DMS153 (cell line): ENCODE measurements around the gene DHODH.
"Not testable (repeated sequence)": the region's sequence is repeated elsewhere in the genome, so short reads cannot be mapped to it uniquely, and the experiment has no call there.

ENCODE experiments used
- DNase-seq: peaks from one replicate; lab custom pipeline; 2025; lab: John Stamatoyannopoulos, UW

The DHODH gene

GRCh38 chr16:72008424-72009216 is at the start of gene DHODH:
DHODH (plus strand) TSS chr16:72008744; CDS start chr16:72008765, 21 bp downstream.
- peak; percentile 97 for DNase-seq

GRCh38 chr16:71961066-71962039 is 47.2 kb upstream of the DHODH start:
- peak; percentile 81 for DNase-seq

DNA sequence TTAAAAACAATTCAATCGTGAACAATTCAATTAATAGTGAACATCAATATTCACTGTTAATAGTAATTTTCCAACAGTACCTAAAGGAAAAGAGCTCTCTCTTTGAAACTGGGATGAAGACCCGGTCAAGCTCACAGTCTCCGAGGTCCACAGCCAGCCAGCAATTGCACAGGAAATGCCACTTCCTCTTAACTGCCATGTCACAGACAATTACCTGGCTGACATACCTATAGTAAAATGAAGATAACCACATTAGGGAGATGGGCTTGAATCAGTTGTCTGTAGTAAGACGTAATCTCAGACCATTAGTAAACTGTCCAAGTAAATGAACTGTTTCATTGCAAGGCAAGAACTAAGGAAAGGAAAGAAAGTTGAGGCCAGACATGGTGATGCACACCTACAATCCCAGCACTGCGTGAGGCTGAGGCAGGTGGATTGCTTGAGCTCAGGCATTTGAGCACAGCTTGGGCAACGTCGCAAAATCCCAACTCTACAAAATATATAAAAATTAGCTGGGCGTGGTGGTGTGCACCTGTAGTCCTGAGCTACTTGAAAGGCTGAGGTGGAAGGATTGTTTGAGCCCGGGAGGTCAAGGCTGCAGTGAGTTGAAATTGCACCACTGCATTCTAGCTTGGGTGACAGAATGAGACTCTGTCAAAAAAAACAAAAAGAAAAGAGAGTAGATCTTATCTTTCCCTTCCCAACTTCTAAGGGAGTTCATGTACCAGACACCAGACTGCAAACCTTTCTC is 45.2 kb upstream of the DHODH start:
- no peak for DNase-seq

DNA sequence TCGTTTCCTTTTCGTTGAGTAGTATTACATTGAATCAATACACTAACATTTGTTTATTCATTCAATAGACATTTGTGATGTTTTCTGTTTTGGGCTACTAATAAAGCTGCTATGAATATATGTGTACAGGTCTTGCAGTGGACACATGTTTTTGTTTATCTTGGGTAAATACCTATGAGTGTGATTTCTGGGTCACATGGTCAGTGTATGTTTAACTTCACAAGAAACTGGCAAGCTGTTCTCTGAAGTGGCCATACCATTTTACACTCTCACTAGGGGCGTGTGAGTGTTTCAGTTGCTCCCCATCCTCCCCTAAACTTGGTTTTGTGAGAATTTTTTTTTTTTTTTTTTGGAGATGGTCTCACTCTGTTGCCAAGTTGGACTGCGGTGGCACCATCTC is 43.3 kb upstream of the DHODH start:
- no peak for DNase-seq

DNA sequence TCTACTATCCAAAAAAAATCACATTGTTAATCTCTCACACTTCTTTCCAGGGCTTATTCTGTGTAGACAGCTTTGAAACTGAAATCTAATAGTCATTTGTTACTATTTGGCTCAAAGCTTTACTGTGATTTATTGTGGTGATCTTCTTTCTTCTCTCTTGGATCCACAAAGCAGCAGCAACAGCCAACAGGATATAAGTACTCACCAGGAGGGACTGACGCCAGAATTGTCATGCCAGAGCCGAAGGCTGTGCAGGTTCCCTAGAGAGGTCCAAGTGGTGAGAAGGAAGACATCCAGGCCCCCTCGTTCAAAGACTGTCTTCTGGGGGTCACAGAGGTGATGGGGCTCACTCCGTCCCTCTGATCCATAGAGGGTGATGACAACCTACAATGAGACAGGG is 41.6 kb upstream of the DHODH start:
- no peak for DNase-seq

DNA sequence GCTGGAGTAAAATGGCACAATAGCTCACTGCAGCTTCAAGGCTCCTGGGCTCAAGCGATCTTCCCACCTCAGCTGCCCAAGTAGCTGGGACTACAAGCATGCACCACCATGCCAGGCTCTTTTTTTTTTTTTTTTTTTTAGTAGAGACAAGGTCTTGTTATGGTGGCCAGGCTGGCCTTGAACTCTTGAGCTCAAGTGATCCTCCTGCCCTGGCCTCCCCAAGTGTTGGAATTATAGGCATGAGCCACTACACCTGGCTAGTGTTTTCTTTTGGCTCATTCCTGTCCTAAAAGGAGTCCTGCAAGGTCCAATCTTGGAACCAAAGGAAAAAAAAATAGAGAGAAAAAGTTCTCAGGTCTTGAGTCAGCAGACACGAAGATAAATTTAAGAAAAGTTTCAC is 39.2 kb upstream of the DHODH start:
- no peak for DNase-seq

- no peak for DNase-seq
These were observed 37.0 kb upstream of the DHODH start for GRCh38 chr16:71971571-71971970.

GRCh38 chr16:71972356-71972755 is 36.2 kb upstream of the DHODH start:
- no peak for DNase-seq

DNA sequence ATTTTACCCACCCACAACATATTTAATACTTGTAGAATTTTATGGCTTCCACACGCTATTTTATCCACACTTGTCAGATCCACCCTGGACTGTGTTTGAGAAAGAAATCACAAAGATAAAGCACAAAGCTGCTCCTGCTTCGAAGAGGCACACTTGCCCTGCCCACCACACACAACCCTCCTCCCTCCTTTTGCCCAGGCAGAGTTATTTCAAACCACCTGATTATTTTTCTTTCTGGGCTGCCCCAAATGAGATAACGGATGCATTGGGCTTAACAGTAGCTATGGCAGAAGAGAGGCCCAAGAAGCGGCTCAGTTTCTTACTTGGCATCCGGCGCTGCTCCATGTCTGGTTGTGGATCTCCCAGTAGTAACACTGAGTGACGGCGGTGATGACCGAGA is 35.5 kb upstream of the DHODH start:
- no peak for DNase-seq

- DNase-seq: no peak
These were observed 34.3 kb upstream of the DHODH start for GRCh38 chr16:71974068-71974818.

- DNase-seq: no peak
These were observed 23.1 kb upstream of the DHODH start for GRCh38 chr16:71985262-71985974.

DNA sequence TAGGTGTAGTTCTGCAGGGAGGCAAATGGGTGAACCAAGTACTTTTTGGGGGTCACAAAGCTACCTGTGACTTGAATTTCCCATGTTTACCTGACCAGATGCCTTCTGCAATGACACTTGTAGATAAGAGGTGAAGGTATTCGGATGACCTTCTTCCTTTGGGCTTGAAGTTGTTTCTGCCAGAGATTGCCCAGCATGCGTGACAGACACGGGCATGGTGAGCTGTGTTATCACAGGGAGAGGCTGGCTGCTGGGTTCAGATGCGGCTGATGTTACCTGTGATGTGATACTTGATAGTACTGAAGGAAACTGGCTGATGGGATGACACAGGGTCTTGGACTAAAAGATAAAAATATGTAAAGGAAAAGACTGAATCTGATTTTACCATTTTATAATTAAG is 22.4 kb upstream of the DHODH start:
- DNase-seq: no peak

DNA sequence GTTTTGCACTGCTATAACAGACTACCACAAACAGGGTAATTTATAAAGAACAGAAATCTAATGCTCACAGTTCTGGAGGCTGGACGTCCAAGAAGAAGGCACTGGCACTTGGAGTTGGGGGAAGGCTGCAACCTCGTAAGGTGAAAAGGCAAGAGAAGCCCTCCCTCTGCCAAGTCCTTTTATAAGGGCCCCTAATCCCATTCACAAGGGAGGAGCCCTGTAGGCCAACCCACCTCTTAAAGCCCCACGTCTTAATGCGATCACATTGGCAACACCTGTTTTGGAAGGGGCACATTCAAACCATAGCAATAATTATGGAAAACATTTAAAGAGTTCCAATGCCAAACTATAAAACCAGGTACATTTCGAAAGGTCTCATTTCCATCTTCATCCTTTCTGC is 13.5 kb upstream of the DHODH start:
- no peak for DNase-seq

GRCh38 chr16:71997578-71997977 is 11.0 kb upstream of the DHODH start:
- DNase-seq: not testable (repeated sequence)

GRCh38 chr16:72001180-72001874 is 7.2 kb upstream of the DHODH start:
- DNase-seq: no peak

DNA sequence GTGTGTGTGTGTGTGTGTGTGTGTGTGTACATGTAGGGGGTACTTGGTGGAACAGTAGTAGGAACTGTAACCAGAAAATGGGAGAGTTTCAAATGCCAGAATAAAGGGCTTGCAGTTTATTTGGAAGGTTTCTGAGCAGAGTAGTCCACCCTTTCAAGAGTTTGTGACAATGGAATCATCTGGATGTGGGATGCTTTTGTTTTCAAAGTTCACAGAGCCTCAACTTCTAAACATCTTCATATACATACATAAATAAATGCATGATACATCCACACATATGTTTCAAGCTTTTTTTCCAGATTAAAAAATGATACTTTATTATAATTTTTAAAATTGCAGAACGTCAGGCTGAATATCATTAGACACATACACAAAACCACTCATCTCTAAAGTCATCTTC is 5.9 kb upstream of the DHODH start:
- no peak for DNase-seq

GRCh38 chr16:72008065-72008423 is 500 bp upstream of the DHODH start:
- not testable (repeated sequence) for DNase-seq

GRCh38 chr16:72009779-72010178 is 1.2 kb downstream of the DHODH start:
- DNase-seq: no peak

- no peak for DNase-seq
These were observed 4.1 kb downstream of the DHODH start for GRCh38 chr16:72012607-72013006.

DNA sequence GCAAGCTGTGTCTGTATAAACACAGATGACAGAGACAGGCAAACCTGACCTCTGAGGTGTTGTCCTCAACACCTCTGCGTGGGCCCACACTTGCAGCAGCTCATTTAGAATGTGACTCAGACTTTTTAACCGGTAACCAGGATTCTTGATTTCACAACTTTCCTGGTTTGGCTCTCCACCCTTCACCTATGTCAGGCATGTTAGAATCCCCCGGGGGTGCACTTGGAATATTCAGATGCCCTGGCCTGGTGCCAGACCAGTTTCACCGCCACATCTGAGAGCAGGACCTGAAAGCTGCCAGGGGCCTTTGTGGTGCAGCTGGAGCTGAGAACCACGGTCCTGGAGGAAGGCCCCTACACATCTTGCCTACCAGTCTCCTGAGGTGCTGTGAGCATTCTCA is 4.8 kb downstream of the DHODH start:
- DNase-seq: no peak
